Psoas muscle (tissue), 8 donors: ENCODE data around the gene ZBTB42. TPM values are rescaled to one million over a fixed set of nuclear protein-coding genes. Genes with fewer than 3 reads are reported as not detected.
A peak's percentile ranks its signal among the peaks of the same experiment; 100 is the strongest.

Experiments
- ATAC-seq, 4 donors: fragments of 200-7000 bp; cut with Tn5 transposase; one replicate each; pipeline ENCODE4 v1.9.1; 2020; ENCODE audit warnings: moderate library complexity in 3 of 4, mild to moderate bottlenecking in 2 of 4
- DNase-seq, 2 donors: peaks; one replicate each; pipeline ENCODE4 v3.0.0-alpha.2; 2020
- H3K27ac ChIP-seq: fragments of 200-600 bp; one replicate; pipeline ENCODE4 v1.8.0; 2022
- H3K27me3 ChIP-seq, 3 donors: fragments of 200-600 bp in 1 of 3; one replicate each; pipeline versions ENCODE4 v1.6.1 to v1.8.0; 2013 to 2022; ENCODE audit warnings: low read length in 2 of 3, mild to moderate bottlenecking in 2 of 3, moderate library complexity in 1 of 3; ENCODE audit not compliant: insufficient read depth in 3 of 3
- H3K36me3 ChIP-seq, 2 donors: fragments of 200-600 bp in 1 of 2; one replicate each; pipeline versions ENCODE4 v1.6.1 to v1.8.0; 2013 to 2022; ENCODE audit warnings: low read depth in 1 of 2, mild to moderate bottlenecking in 1 of 2, moderate library complexity in 1 of 2; ENCODE audit not compliant: insufficient read depth in 1 of 2
- H3K4me1 ChIP-seq: fragments of 200-600 bp; one replicate; pipeline ENCODE4 v1.8.0; 2022
- H3K4me3 ChIP-seq: fragments of 200-600 bp; one replicate; pipeline ENCODE4 v1.8.0; 2022; ENCODE audit warnings: mild to moderate bottlenecking
- H3K9me3 ChIP-seq: fragments of 200-600 bp; one replicate; pipeline ENCODE4 v1.8.0; 2022
- CTCF ChIP-seq: fragments of 200-600 bp; IDR thresholded peaks from one replicate; pipeline ENCODE4 v1.8.0; 2022; ENCODE audit warnings: antibody characterized with exemption
- WGBS, 3 donors: extraction: QIAGEN DNeasy Blood & Tissue Kit; methylation state at CpG; one replicate each; pipeline versions ENCODE4 v1.1.6 to v1.1.7; 2013; 5-methylcytosine and 5-hydroxymethylcytosine counted together
- intact Hi-C, 2 donors: fragments of 100-400 bp; cut with DNase I; formaldehyde crosslinking; loops; one replicate each; pipeline versions ENCODE4 v1.11.0 to v1.14.2; 2022
- polyA plus RNA-seq, 3 donors: library from polyadenylated mRNA; stranded (reverse); fragments of 200-250 nt; gene quantifications; one replicate each; pipeline ENCODE4 v1.2.3, GENCODE V29; 2013
- total RNA-seq, 4 donors: library from RNA; stranded (reverse); fragmentation: NEBNext Ultra II Directional in 2 of 4; extraction: Animal tissue kit (Norgen Biotek cat#: 25700) in 2 of 4; gene quantifications; one replicate each; pipeline versions ENCODE4 v1.2.1 to v1.2.4, GENCODE V29; 2021 to 2023
- donor health status: healthy with polysubstance abuse.
- donor health status: DM: no; HTN: no; CAD: no; lungs with moderate emphysema.
- donor health status: Bipolar disorder and iron deficiency.
- donor health status: healthy.
- donor health status: DM: yes; HTN: yes; CAD: no.
- donor health status: DM: no; HTN: no; CAD: no.
- donor health status: DM: no; HTN: no; CAD: no.
- donor health status: DM: yes; HTN: yes; CAD: no.

ZBTB42 gene
- total and polyA plus RNA-seq, 7 donors = 4.2 to 7.4 (median 6.2) TPM

GRCh38 chr14:104819361-104819781 is 18.5 kb downstream of the ZBTB42 start:
- no peak for ATAC-seq
- 84 to 91% (median 88%) methylated on average over 11 to 12 of the region's 12 CpGs for WGBS, 3 donors
- Histone ChIP-seq H3K4me1 (peaks cover 16% of the 10 kb centered on the region), H3K9me3 (no peaks in the 10 kb centered on the region), H3K36me3 (no peaks in the 10 kb centered on the region), H3K27me3 (peaks cover 0 to 1% (median 0%) of the 10 kb centered on the region in 3 donors), H3K27ac (no peak overlapping the region), H3K4me3 (no peak overlapping the region)
- no peak for TF ChIP-seq CTCF
- no peak for DNase-seq
- intact Hi-C loops = no loop called here

DNA sequence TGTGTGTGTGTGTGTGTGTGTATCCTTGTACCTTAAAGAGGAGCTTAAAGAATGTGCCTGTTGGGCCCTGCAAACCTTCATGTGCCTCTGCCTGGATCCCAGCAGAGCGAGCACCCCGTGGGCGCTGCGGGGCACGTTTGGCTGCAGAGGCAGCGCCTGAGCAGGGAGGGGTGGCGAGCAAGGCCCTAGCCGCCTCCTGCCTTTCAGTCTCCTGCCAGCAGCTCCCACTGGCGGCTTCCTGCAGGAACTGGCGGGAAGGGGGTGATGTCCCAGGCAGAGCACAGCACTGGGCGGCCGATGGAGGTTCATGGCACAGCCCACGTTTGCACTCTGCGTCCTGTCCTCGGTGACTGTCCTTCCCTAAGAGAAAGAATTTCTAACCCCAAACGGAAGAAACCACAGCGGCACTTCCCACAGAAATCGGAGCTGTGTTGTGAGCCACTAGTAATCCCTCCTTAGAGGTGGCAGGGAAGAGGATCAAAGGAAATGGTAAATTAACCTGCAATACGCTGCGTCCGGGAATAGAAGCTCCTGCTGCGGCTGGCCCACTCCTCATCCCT is 19.8 kb downstream of the ZBTB42 start:
- intact Hi-C loops = no loop called here
- Histone ChIP-seq H3K27me3 (peaks cover 0 to 14% (median 4%) of the 10 kb centered on the region in 3 donors), H3K36me3 (no peaks in the 10 kb centered on the region), H3K27ac (no peak overlapping the region), H3K9me3 (no peaks in the 10 kb centered on the region), H3K4me3 (no peak overlapping the region), H3K4me1 (peaks cover 10% of the 10 kb centered on the region)
- WGBS, 3 donors = 24 to 35% (median 28%) methylated on average over 22 of the region's 22 CpGs
- TF ChIP-seq CTCF = peak; percentile 27
- DNase-seq = peak in 1 of 2 donors; percentile 57
- no peak for ATAC-seq

DNA sequence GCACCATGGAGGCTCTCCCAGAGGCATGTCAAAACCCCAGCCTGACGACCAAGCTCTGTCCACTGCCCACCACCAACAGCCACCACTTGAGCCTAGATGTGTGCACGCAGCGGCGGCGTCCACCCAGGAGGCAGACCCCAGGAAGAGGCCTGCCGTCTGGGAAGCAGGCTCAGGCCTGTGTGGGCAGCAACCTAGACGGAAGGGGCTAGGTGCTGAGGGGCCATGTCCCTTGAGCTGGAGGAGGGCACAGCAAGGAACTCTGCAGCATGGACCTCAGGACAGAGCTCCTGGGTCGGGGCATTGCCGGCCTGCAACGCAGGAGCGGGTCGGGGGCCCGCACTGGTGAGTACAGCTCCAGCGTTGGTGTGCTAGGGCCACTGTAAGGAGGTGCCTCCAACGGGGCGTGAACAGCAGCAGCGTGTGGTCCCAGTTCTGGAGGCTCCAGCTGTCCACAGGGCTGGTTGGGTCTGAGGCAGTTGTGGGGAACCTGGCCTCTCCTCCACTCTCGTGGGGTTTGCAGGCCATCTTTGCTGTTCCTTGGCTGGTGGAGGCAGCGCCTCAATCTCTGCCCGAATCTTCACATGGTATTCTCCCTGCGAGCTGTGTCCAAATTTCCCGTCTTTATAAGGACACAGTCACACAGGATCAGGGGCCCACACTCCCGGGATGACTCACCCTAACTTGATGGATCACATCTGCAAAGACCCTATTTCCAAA is 20.5 kb downstream of the ZBTB42 start:
- no peak for TF ChIP-seq CTCF
- Histone ChIP-seq H3K4me1 (peaks cover 10% of the 10 kb centered on the region), H3K27me3 (peaks cover 0 to 14% (median 4%) of the 10 kb centered on the region in 3 donors), H3K9me3 (no peaks in the 10 kb centered on the region), H3K27ac (no peak overlapping the region), H3K36me3 (no peaks in the 10 kb centered on the region), H3K4me3 (no peak overlapping the region)
- ATAC-seq (no peak), DNase-seq (no peak)
- WGBS, 3 donors = 78 to 84% (median 79%) methylated on average over 23 of the region's 23 CpGs
- intact Hi-C loops = no loop called here

DNA sequence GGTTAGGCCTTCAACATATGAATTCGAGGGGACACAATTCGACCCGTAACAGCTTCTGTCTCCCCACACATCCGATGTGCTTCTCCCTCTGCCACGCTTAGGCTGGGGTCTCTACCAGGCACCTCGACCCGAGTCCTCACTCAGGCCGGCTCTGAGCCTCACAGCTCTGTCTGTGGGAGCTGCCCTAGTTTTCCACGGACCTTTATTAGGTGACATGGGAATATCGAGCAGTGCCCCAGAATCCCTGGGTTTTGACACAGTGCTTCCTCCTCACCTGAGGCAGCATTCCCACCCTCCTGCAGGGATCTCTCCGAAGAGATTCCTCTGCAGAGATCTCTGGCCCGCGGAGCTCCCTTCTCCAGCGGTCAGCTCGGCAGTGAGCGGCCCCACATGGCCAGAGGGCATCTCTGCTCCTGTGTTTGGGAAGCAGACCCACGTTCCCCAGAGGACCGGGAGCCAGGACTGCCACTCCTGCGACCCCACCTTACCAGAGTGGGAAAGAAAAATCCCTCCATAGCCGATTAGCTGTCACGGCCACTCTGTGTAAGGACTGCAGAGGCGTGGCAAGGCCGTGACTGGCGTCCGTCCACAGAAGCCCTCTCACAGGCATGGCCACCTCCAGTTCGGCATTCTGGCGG is 21.2 kb downstream of the ZBTB42 start:
- WGBS, 3 donors = 84 to 90% (median 87%) methylated on average over 27 of the region's 27 CpGs
- Histone ChIP-seq H3K9me3 (no peaks in the 10 kb centered on the region), H3K4me1 (peaks cover 8% of the 10 kb centered on the region), H3K27ac (no peak overlapping the region), H3K36me3 (no peaks in the 10 kb centered on the region), H3K27me3 (peaks cover 0 to 14% (median 4%) of the 10 kb centered on the region in 3 donors), H3K4me3 (no peak overlapping the region)
- ATAC-seq (no peak), DNase-seq (no peak)
- no peak for TF ChIP-seq CTCF
- intact Hi-C loops = no loop called here
